ENCODE data around the gene DPP3. TPM values are rescaled to one million over a fixed set of nuclear protein-coding genes. Genes with fewer than 3 reads are reported as not detected.

Gene DPP3
- total RNA-seq, 1 experiment from 2014 or later, result 76.2 TPM

- Histone ChIP-seq H3F3A (ENCODE audit: insufficient read depth, low read depth) (peaks cover 14% of the 10 kb centered on the region; the same call in 1 of the 2 replicates), H3K27me3 (ENCODE audit: insufficient read depth, low read depth) (peaks cover 33% of the 10 kb centered on the region), H4K20me1 (ENCODE audit: insufficient read depth) (no peaks in the 10 kb centered on the region), H3K4me1 (replicated peaks; ENCODE audit: insufficient read depth) (peaks cover 13% of the 10 kb centered on the region), H3K36me3 (ENCODE audit: low read depth) (no peaks in the 10 kb centered on the region), H2AFZ (no peak overlapping the region), H3K4me3 (no peak overlapping the region), H3K27ac (no peak overlapping the region), H3K4me2 (no peak overlapping the region), H3K9me3 (ENCODE audit: insufficient read depth, low read depth) (no peaks in the 10 kb centered on the region), H3K9me2 (ENCODE audit: insufficient read depth) (no peaks in the 10 kb centered on the region), H3K79me2 (ENCODE audit: low read depth) (no peaks in the 10 kb centered on the region)
- POLR2A ChIA-PET (ENCODE audit: unreplicated experiment), result no interaction called here
- CTCF ChIA-PET, result no interaction called here
- intact Hi-C loops (cut with micrococcal nuclease; ENCODE audit: unreplicated experiment), result loop anchor here (2.0 kb wide), 2 partner anchors 21 to 71 kb away; partner anchors contain the start of gene CTSF
- TF ChIP-seq CTCF (conservative IDR thresholded peaks at IDR 0.05), result no peak
- no peak for TF ChIP-seq EZH2 (IDR thresholded peaks at IDR 0.05; ENCODE audit: low read depth)
- BruUV-seq (replicated peaks), result no TSS peak
- DNase-seq, result no peak
Observed at GRCh38 chr11:66547662-66548009, 67.4 kb downstream of the DPP3 start.

GRCh38 chr11:66548041-66548440, 67.8 kb downstream of the DPP3 start:
- Histone ChIP-seq H3K36me3 (ENCODE audit: low read depth) (no peaks in the 10 kb centered on the region), H3K79me2 (ENCODE audit: low read depth) (no peaks in the 10 kb centered on the region), H3K4me2 (no peak overlapping the region), H3K27me3 (ENCODE audit: insufficient read depth, low read depth) (peaks cover 33% of the 10 kb centered on the region), H3K27ac (no peak overlapping the region), H3F3A (ENCODE audit: insufficient read depth, low read depth) (peaks cover 14% of the 10 kb centered on the region; the same call in 1 of the 2 replicates), H3K9me2 (ENCODE audit: insufficient read depth) (no peaks in the 10 kb centered on the region), H4K20me1 (ENCODE audit: insufficient read depth) (no peaks in the 10 kb centered on the region), H2AFZ (no peak overlapping the region), H3K4me3 (no peak overlapping the region), H3K9me3 (ENCODE audit: insufficient read depth, low read depth) (no peaks in the 10 kb centered on the region), H3K4me1 (replicated peaks; ENCODE audit: insufficient read depth) (peaks cover 13% of the 10 kb centered on the region)
- TF ChIP-seq CTCF (conservative IDR thresholded peaks at IDR 0.05) (no peak), EZH2 (IDR thresholded peaks at IDR 0.05; ENCODE audit: low read depth) (no peak)
- no TSS peak for BruUV-seq (replicated peaks)
- CTCF ChIA-PET, result no interaction called here
- POLR2A ChIA-PET (ENCODE audit: unreplicated experiment), result no interaction called here
- intact Hi-C loops (cut with micrococcal nuclease; ENCODE audit: unreplicated experiment), result no loop called here
- no peak for DNase-seq

GRCh38 chr11:66548774-66549630, 68.8 kb downstream of the DPP3 start:
- BruUV-seq (replicated peaks), result no TSS peak
- Histone ChIP-seq H3K4me2 (no peak overlapping the region), H2AFZ (no peak overlapping the region), H3K27ac (no peak overlapping the region), H3F3A (ENCODE audit: insufficient read depth, low read depth) (peaks cover 14% of the 10 kb centered on the region; the same call in 1 of the 2 replicates), H3K27me3 (ENCODE audit: insufficient read depth, low read depth) (peaks cover 33% of the 10 kb centered on the region), H4K20me1 (ENCODE audit: insufficient read depth) (no peaks in the 10 kb centered on the region), H3K4me1 (replicated peaks; ENCODE audit: insufficient read depth) (peaks cover 13% of the 10 kb centered on the region), H3K9me2 (ENCODE audit: insufficient read depth) (no peaks in the 10 kb centered on the region), H3K9me3 (ENCODE audit: insufficient read depth, low read depth) (no peaks in the 10 kb centered on the region), H3K36me3 (ENCODE audit: low read depth) (no peaks in the 10 kb centered on the region), H3K79me2 (ENCODE audit: low read depth) (no peaks in the 10 kb centered on the region), H3K4me3 (no peak overlapping the region)
- DNase-seq, result no peak
- TF ChIP-seq EZH2 (IDR thresholded peaks at IDR 0.05; ENCODE audit: low read depth) (no peak), CTCF (conservative IDR thresholded peaks at IDR 0.05) (no peak)
- intact Hi-C loops (cut with micrococcal nuclease; ENCODE audit: unreplicated experiment), result no loop called here
- ChIA-PET CTCF (no interaction called here), POLR2A (ENCODE audit: unreplicated experiment) (interaction anchor here (0.6 kb wide), 1 partner anchor 14 kb away, joined by 3 read pairs; no protein-coding TSS in a partner anchor)

Data from PC-9 (cell line).